Measurements from ENCODE around the gene KHSRP.

Gene KHSRP

GRCh38 chr19:6424195-6424938, at the start of gene KHSRP:
KHSRP (minus strand) TSS chr19:6424811; CDS start chr19:6424701, 110 bp downstream.
- in situ Hi-C loops (cut with MboI; ENCODE audit: low pct_unique_long_range_greater_than_20kb, low sequenced_read_pairs) = no loop called here
- DNase-seq = no peak

GRCh38 chr19:6473647-6474046, 49.0 kb upstream of the KHSRP start:
- in situ Hi-C loops (cut with MboI; ENCODE audit: low pct_unique_long_range_greater_than_20kb, low sequenced_read_pairs) = no loop called here
- no peak for DNase-seq

GRCh38 chr19:6472713-6473112, 48.1 kb upstream of the KHSRP start:
- DNase-seq = no peak
- in situ Hi-C loops (cut with MboI; ENCODE audit: low pct_unique_long_range_greater_than_20kb, low sequenced_read_pairs) = no loop called here

- no peak for DNase-seq
- in situ Hi-C loops (cut with MboI; ENCODE audit: low pct_unique_long_range_greater_than_20kb, low sequenced_read_pairs) = no loop called here
Observed at GRCh38 chr19:6471076-6471475, 46.5 kb upstream of the KHSRP start.

GRCh38 chr19:6470173-6470572, 45.6 kb upstream of the KHSRP start:
- in situ Hi-C loops (cut with MboI; ENCODE audit: low pct_unique_long_range_greater_than_20kb, low sequenced_read_pairs) = no loop called here
- DNase-seq = no peak

- in situ Hi-C loops (cut with MboI; ENCODE audit: low pct_unique_long_range_greater_than_20kb, low sequenced_read_pairs) = no loop called here
- DNase-seq = no peak
Observed at GRCh38 chr19:6467384-6467783, 42.8 kb upstream of the KHSRP start.

- no peak for DNase-seq
- in situ Hi-C loops (cut with MboI; ENCODE audit: low pct_unique_long_range_greater_than_20kb, low sequenced_read_pairs) = no loop called here
Observed at GRCh38 chr19:6466526-6467248, 42.1 kb upstream of the KHSRP start.

GRCh38 chr19:6465663-6466062, 41.1 kb upstream of the KHSRP start:
- in situ Hi-C loops (cut with MboI; ENCODE audit: low pct_unique_long_range_greater_than_20kb, low sequenced_read_pairs) = no loop called here

GRCh38 chr19:6465006-6465405, 40.4 kb upstream of the KHSRP start:
- in situ Hi-C loops (cut with MboI; ENCODE audit: low pct_unique_long_range_greater_than_20kb, low sequenced_read_pairs) = no loop called here
- no peak for DNase-seq

More at GRCh38 chr19:6465663-6466062, 41.1 kb upstream of the KHSRP start:
- no peak for DNase-seq

- no peak for DNase-seq
- in situ Hi-C loops (cut with MboI; ENCODE audit: low pct_unique_long_range_greater_than_20kb, low sequenced_read_pairs) = no loop called here
Observed at GRCh38 chr19:6464070-6464873, 39.7 kb upstream of the KHSRP start, which contains the start of gene CRB3. CRB3 (plus strand) TSS chr19:6464271; CDS start chr19:6464702, 431 bp downstream.

GRCh38 chr19:6460099-6460884, 35.7 kb upstream of the KHSRP start:
- in situ Hi-C loops (cut with MboI; ENCODE audit: low pct_unique_long_range_greater_than_20kb, low sequenced_read_pairs) = no loop called here
- peak; percentile 99 for DNase-seq

GRCh38 chr19:6459262-6460098, 34.9 kb upstream of the KHSRP start, which contains the start of gene SLC25A23:
SLC25A23 (minus strand) TSS chr19:6459792; CDS start chr19:6459628, 164 bp downstream.
- no peak for DNase-seq
- in situ Hi-C loops (cut with MboI; ENCODE audit: low pct_unique_long_range_greater_than_20kb, low sequenced_read_pairs) = no loop called here

GRCh38 chr19:6458695-6459261, 34.2 kb upstream of the KHSRP start:
- DNase-seq = no peak
- in situ Hi-C loops (cut with MboI; ENCODE audit: low pct_unique_long_range_greater_than_20kb, low sequenced_read_pairs) = no loop called here

- in situ Hi-C loops (cut with MboI; ENCODE audit: low pct_unique_long_range_greater_than_20kb, low sequenced_read_pairs) = no loop called here
- no peak for DNase-seq
Observed at GRCh38 chr19:6457958-6458694, 33.5 kb upstream of the KHSRP start.

- no peak for DNase-seq
- in situ Hi-C loops (cut with MboI; ENCODE audit: low pct_unique_long_range_greater_than_20kb, low sequenced_read_pairs) = no loop called here
Observed at GRCh38 chr19:6455924-6456323, 31.3 kb upstream of the KHSRP start.

GRCh38 chr19:6453951-6454565, 29.4 kb upstream of the KHSRP start:
- in situ Hi-C loops (cut with MboI; ENCODE audit: low pct_unique_long_range_greater_than_20kb, low sequenced_read_pairs) = no loop called here
- no peak for DNase-seq

- in situ Hi-C loops (cut with MboI; ENCODE audit: low pct_unique_long_range_greater_than_20kb, low sequenced_read_pairs) = no loop called here
Observed at GRCh38 chr19:6452899-6453298, 28.3 kb upstream of the KHSRP start.

More at GRCh38 chr19:6452899-6453298, 28.3 kb upstream of the KHSRP start:
- DNase-seq = no peak

Data from KBM-7 (cell line).